Activated CD4-positive, alpha-beta T cell treated with anti-CD3 and anti-CD28 coated beads, Interleukin-2, amount 50 U/mL, for 48 hours (primary cell): ENCODE results near the gene RASD2.
A peak's percentile ranks its signal among the peaks of the same experiment; 100 is the strongest.
"Not testable (repeated sequence)": the region's sequence is repeated elsewhere in the genome, so short reads cannot be mapped to it uniquely, and the experiment has no call there.

ENCODE experiments used
- DNase-seq, 2 experiments: peaks; one replicate each; pipeline ENCODE4 v3.0.0-alpha.2; 2020

The RASD2 gene, protein sequence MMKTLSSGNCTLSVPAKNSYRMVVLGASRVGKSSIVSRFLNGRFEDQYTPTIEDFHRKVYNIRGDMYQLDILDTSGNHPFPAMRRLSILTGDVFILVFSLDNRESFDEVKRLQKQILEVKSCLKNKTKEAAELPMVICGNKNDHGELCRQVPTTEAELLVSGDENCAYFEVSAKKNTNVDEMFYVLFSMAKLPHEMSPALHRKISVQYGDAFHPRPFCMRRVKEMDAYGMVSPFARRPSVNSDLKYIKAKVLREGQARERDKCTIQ

DNA sequence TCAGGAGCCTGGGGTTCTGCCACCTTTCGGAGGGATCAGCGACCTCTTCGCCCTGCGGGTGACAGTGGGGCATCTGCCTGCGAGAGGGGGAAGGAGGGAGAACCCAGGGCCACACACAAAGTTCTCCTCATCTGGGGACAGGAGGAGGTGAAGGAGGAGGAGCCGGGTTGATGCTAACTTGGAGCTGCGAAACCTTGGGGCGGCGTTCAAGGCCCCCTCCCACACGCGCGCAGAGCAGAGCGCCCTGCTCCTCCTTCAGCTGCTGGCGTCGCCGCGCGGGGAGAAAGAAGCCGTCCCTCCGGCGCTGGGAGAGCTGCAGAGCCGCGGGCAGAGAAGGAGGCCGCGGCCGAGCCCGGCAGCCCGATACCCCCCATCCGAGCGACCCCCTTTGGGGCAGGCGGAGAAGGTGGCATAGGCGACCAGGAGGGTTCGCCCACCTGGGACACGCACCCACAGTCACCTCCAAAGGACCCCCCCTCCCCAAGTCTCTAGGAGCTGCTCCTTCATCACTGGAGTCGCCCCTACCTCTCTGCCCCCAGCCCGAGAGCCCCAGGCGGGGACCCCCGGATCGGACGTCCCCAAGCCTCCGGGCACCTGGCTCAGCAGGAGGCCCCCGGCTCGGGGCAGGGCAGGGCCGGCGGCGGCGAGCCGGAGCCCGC is at the start of gene RASD2:
RASD2 (plus strand) TSS at position 237 of the 659 bp plus-strand sequence. CDS start 5,979 bp downstream, outside the sequence.
- DNase-seq, result peak; percentile 45 to 58

DNA sequence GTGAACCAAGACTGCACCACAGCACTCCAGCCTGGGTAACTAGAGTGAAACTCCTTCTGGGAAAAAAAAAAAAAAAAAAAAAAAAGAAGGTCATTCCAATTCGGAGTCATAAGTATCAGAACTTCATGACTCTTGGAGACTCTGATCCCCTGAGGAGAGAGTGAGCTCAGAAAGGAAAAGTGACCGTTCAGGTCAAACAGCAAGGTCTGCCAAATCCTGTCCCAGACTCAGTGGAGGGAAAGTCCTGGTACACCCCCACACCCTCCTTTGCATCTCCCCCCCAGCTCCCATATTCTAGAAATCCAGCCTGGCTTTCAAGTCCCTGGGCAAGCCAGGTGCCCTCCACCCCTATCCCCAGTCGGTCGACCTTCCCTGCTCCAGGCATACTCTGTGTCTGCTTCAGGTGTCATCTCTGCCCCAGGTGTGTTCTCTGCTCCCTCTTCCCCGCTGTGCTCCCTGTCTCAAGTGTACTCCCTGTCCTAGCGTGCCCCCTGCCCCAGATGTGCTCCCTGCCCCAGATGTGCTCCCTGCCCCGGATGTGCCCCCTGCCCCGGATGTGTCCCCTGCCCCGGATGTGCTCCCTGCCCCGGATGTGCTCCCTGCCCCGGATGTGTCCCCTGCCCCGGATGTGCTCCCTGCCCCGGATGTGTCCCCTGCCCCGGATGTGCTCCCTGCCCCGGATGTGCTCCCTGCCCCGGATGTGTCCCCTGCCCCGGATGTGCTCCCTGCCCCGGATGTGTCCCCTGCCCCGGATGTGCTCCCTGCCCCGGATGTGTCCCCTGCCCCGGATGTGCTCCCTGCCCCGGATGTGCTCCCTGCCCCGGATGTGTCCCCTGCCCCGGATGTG is 49.3 kb upstream of the RASD2 start:
- DNase-seq, result not testable (repeated sequence)

DNA sequence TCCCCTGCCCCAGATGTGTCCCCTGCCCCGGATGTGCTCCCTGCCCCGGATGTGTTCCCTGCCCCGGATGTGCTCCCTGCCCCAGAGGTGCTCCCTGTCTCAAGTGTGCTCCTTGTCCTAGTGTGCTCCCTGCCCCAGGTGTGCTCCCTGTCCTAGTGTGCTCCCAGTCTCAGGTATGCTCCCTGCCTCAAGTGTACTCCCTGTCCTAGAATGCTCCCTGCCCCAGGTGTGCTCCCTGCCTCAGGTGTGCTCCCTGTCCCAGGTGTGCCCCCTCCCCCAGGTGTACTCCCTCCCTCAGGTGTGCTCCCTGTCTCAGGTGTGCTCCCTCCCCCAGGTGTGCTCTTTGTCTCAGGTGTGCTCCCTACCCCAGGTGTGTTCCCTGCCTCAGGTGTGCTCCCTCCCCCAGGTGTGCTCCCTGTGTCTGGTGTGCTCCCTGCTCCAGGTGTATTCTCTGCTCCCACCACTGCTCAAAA is 48.7 kb upstream of the RASD2 start:
- no peak for DNase-seq

- DNase-seq, result no peak
These were observed 47.6 kb upstream of the RASD2 start for GRCh38 chr22:35493074-35493473.

- DNase-seq, result not testable (repeated sequence)
These were observed 44.9 kb upstream of the RASD2 start for GRCh38 chr22:35495711-35496110.

- no peak for DNase-seq
These were observed 43.8 kb upstream of the RASD2 start for GRCh38 chr22:35496768-35497312.

DNA sequence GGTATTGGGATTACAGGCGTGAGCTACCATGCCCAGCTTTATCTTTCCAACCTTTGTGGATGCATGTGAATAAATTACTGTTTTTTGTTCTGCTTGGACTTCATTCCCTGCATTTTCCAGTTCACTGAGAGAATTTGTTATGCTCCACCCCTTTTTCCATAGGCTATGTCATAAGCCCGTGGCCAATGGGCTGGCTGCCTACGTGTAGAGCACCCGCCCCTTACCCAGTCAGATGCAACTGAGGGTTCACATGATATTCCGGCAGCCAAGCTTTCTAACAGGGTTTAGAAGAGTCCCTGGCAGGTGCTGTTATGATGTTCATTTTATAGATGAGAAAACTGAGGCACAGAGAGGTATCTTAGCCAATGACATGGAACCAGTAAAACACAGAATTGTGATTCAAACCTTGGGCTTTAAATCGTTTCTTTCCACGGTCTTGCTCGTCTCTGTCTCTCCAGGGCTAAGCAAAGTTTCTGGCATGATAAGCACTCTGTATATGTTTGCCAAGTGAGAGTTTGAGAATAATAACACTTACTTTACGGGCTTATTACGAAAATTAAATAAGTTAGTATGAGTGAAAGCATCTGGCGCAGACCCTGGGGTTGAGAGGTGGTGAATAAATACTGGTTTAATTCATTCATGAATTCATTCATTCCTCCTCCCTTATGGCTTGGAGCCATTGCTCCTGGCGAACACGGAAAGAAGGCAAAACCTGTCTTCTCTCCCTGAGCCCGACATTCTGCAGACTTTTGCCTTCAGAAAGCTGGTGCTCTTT is 42.4 kb upstream of the RASD2 start:
- DNase-seq, result no peak

DNA sequence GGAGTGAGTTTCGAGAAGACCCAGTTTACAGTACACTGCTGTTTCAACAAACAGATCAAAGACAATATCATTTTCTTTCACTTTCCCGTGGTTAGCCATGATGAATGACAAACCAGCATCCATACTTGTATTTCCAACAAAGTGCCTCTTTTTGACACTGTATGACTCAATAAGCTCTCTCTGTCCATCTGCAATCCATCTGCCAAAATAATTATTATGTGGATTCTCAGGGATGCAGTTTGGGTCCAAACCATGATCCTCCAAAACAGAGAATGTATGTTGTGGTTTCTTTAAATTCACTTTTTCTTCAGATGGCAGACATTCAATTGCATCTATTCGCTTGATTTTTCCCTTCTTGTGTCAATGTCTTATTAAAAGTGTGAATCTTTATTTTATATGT is 37.8 kb upstream of the RASD2 start:
- DNase-seq, result no peak

DNA sequence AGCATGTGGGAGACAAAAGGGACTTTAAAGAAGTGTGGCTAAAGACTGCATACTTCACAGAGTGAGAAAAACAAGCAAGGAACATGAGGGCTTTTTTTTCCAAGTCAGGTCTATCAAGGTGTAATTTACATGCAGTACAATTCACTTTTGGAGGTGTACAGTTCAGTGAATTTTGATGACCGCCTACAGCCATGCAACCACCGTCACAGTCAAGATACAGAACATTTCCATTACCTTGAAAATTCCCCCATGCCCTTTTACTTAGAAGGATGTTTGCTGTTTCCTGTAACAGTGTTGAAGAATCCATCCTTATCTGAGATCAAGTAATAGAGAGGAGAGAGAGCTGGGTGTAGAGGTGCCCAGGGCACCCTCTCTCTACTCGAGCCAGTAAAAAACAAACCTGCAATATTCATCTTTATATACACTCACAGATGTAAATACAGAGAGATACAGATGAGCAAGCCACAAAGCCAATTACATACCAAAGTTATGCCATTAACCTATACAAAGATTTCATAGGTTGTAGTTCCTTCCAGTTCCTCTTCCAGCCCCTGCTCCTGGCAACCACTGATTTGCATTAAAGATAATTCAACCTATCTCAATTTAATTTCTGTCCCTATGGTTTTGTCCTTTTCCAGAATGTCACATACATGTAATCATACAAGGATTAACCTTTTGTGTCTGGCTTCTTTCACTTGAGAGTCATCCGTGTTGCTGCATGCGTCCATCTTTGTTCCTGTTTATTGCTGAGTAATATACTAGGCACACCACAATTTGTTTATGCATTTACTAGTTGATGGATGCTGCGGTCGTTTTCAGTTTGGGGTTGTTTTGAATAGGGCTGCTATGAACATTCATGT is 35.0 kb upstream of the RASD2 start:
- no peak for DNase-seq

DNA sequence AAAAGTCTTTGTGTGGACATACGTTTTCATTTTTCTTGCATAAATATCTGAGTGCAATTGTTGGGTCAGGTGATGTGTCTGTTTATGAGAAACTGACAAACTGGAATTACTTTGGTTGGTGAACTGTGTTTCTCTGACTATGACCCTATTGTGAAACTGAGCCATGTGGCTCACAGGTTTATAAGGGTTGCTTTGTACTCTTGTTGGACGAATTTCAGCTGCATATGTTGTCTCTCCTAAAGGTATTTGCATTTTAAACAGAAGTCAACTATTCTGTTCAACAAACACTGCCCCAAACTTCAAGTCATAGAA is 34.4 kb upstream of the RASD2 start:
- no peak for DNase-seq

DNA sequence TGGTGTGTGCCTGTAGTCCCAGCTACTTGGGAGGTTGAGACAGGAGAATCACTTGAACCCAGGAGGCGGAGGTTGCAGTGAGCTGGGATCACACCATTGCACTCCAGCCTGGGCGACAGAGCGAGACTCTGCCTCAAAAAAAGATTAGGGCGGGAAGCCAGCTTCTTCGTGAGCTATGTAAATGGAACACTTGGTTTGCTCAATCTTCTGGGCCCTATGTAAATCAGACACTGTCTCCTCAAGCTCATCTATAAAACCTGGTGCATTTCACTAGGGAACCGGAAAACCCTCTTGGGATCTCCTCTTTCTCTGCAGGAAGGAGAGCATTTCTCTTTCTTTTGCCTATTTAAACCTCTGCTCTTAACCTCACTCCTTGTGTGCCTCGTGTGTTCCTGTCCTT is 32.8 kb upstream of the RASD2 start:
- not testable (repeated sequence) for DNase-seq

GRCh38 chr22:35509451-35509850 is 31.2 kb upstream of the RASD2 start:
- no peak for DNase-seq

GRCh38 chr22:35509960-35510359 is 30.7 kb upstream of the RASD2 start:
- DNase-seq, result no peak

DNA sequence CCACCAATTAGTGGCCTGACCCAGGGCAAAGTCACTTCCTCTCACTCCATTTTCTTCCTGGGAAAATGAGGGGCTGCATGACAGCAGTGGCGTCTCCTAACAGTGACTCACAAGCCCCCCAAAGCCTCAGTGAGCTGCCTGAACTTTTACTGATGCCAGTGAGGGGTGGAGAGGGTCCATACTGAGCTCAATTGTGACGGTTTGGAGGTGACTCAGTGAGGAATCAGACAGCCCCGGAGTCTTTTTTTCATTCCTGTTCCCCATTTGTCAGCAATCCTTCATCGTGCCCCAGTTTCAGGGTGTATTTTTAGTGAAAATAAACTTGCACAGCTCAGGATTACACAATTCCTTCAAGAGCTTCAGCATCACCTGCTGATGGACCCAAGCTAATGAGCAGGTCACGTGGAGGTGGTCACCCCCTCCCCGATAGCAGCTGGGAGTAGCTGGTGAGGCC is 30.1 kb upstream of the RASD2 start:
- DNase-seq, result no peak

GRCh38 chr22:35510951-35511350 is 29.7 kb upstream of the RASD2 start:
- DNase-seq, result no peak

DNA sequence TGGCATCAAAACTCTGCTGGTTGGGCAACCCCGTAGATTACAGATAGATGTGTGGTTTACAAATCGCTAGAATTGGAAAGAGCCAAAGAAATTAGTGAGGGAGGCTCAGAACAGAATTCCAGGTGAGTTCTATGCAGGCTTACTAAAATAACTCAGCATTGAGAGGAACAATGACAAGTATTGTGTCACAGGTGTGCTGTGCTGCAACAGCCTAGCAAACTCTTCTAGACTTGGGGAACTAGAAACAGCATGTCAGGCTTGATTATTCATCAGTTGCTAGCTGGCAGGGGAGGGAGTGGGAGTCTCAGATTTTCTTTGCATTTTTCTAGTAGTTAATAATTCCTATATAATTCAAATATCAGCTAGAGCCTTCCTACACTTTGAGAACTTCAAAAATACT is 26.3 kb upstream of the RASD2 start:
- DNase-seq, result no peak

- DNase-seq, result not testable (repeated sequence)
These were observed 24.7 kb upstream of the RASD2 start for GRCh38 chr22:35515952-35516351.

- no peak for DNase-seq
These were observed 23.9 kb upstream of the RASD2 start for GRCh38 chr22:35516723-35517122.

DNA sequence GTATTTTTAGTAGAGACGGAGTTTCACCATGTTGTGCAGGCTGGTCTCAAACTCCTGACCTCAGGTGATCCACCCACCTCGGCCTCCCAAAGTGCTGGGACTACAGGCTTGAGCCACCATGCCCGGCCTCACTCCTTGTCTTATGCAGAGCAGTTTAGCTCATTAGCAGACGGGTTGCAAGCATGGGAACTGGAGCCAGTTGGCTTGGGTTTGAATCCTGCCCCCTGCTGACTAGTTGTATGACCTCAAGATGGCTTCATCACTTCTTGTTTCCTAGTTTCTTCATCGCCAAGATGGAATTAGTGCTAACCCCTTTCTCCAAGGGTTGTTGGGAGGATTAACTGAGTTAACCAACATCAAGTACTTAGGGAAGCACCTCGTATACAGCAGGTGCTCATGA is 23.4 kb upstream of the RASD2 start:
- DNase-seq, result no peak

- DNase-seq, result no peak
These were observed 22.7 kb upstream of the RASD2 start for GRCh38 chr22:35517769-35518530.

DNA sequence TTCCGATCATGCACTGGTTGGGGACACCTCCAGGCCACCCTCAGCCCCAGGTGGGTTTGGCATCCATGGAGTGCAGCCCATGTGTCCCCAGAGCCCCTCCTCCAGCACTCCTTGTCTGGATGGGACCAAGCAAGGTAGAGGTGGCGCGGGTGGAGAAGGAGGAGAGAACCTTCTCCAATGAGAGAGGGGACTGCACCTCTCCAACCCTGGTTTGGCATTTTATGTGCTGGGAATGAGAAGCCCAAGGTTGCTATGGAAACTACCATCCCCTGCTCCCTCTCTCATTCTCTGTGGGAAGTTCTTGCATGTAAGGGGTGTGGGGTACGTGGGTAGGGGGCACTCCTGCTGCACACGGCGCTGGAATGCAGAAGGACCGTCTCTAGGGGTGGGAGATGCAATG is 21.8 kb upstream of the RASD2 start:
- DNase-seq, result no peak
